Measurements from ENCODE around the gene GP9. TPM values are rescaled to one million over a fixed set of nuclear protein-coding genes. Genes with fewer than 3 reads are reported as not detected.
"Not testable (repeated sequence)": the region's sequence is repeated elsewhere in the genome, so short reads cannot be mapped to it uniquely, and the experiment has no call there.

GP9 gene
- total RNA-seq, 1 experiment from 2014 or later = not detected

DNA sequence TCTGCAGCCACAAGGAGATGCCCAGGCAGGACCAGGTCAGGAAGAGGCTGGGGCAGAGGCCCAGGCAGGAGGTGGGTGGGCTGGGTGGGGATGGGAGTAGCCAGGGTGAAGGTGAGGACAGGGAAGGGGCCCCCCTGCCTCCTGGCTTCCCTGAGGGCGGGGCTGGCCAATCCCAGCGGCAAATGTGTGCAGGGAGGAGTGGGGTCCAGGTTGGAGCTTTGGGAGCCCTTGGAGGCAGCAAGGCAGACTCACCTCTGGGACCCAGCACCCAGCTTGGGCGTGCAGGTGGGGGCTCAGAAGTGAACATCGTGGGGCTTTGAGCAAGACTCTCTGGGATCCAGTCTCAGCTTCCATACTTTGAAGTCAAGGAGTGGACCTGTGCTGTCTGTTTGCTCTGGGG is 25.2 kb downstream of the GP9 start:
- no peaks in the 10 kb centered on the region for H3K4me1 ChIP-seq (replicated peaks; ENCODE audit: insufficient read depth)
- no peak for DNase-seq
- BruUV-seq (replicated peaks) = no TSS peak
- H3K36me3 ChIP-seq (ENCODE audit: low read depth) = no peaks in the 10 kb centered on the region
- no peak overlapping the region for H2AFZ ChIP-seq
- H3K4me2 ChIP-seq = no peak overlapping the region
- H3K27ac ChIP-seq = no peak overlapping the region
- TF ChIP-seq EZH2 (IDR thresholded peaks at IDR 0.05; ENCODE audit: low read depth) = no peak
- TF ChIP-seq, protein P1, sequence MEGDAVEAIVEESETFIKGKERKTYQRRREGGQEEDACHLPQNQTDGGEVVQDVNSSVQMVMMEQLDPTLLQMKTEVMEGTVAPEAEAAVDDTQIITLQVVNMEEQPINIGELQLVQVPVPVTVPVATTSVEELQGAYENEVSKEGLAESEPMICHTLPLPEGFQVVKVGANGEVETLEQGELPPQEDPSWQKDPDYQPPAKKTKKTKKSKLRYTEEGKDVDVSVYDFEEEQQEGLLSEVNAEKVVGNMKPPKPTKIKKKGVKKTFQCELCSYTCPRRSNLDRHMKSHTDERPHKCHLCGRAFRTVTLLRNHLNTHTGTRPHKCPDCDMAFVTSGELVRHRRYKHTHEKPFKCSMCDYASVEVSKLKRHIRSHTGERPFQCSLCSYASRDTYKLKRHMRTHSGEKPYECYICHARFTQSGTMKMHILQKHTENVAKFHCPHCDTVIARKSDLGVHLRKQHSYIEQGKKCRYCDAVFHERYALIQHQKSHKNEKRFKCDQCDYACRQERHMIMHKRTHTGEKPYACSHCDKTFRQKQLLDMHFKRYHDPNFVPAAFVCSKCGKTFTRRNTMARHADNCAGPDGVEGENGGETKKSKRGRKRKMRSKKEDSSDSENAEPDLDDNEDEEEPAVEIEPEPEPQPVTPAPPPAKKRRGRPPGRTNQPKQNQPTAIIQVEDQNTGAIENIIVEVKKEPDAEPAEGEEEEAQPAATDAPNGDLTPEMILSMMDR (conservative IDR thresholded peaks at IDR 0.05) = no peak
- H3K9me3 ChIP-seq (ENCODE audit: insufficient read depth, low read depth) = no peaks in the 10 kb centered on the region
- ChIA-PET CTCF (interaction anchor here (0.6 kb wide), 1 partner anchor 58 kb away, joined by 6 read pairs; no protein-coding TSS in a partner anchor), POLR2A (ENCODE audit: unreplicated experiment) (no interaction called here)
- H3K4me3 ChIP-seq = no peak overlapping the region
- intact Hi-C loops (cut with micrococcal nuclease; ENCODE audit: unreplicated experiment) = no loop called here
- peaks cover 4% of the 10 kb centered on the region; the same call in 1 of the 2 replicates for H4K20me1 ChIP-seq (ENCODE audit: insufficient read depth)
- H3F3A ChIP-seq (ENCODE audit: insufficient read depth, low read depth) = no peaks in the 10 kb centered on the region
- H3K9me2 ChIP-seq (ENCODE audit: insufficient read depth) = no peaks in the 10 kb centered on the region
- no peaks in the 10 kb centered on the region for H3K27me3 ChIP-seq (ENCODE audit: insufficient read depth, low read depth)
- H3K79me2 ChIP-seq (ENCODE audit: low read depth) = no peaks in the 10 kb centered on the region

DNA sequence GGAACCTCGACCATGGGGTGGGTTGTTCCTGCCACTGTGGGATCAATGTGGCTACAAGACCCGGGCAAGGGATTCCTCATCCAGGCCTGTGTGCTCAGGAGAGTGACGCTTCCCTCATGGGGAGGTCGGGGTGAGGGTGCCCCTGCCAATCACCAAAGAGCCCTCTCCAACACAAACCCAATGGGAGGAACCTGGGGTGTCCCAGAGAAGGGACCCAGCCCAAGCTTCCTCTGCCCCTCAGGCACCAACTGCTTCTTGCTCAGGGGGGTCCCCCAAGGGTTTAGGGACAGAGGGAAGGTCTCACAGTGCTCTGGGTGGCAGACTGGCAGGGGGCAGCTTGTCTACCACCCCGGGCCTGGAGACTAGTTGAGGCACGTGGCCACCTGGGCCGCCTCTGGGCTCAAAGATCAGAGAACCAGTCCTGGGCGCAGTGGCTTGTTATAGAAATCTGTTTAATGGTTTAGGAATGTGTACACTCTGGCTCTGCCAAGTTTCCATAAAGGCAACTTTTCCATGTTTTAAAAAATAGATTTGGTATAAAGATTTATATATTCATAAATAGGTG is 26.6 kb downstream of the GP9 start:
- Histone ChIP-seq H3K36me3 (ENCODE audit: low read depth) (peaks cover 2% of the 10 kb centered on the region; the same call in 1 of the 2 replicates), H3K4me2 (no peak overlapping the region), H3K9me2 (ENCODE audit: insufficient read depth) (no peaks in the 10 kb centered on the region), H3K4me3 (no peak overlapping the region), H3K4me1 (replicated peaks; ENCODE audit: insufficient read depth) (no peaks in the 10 kb centered on the region), H2AFZ (no peak overlapping the region), H4K20me1 (ENCODE audit: insufficient read depth) (peaks cover 4% of the 10 kb centered on the region; the same call in 1 of the 2 replicates), H3K79me2 (ENCODE audit: low read depth) (no peaks in the 10 kb centered on the region), H3K27ac (no peak overlapping the region), H3K9me3 (ENCODE audit: insufficient read depth, low read depth) (no peaks in the 10 kb centered on the region), H3F3A (ENCODE audit: insufficient read depth, low read depth) (no peaks in the 10 kb centered on the region), H3K27me3 (ENCODE audit: insufficient read depth, low read depth) (no peaks in the 10 kb centered on the region)
- intact Hi-C loops (cut with micrococcal nuclease; ENCODE audit: unreplicated experiment) = no loop called here
- no peak for DNase-seq
- CTCF ChIA-PET = no interaction called here
- BruUV-seq (replicated peaks) = no TSS peak
- TF ChIP-seq EZH2 (IDR thresholded peaks at IDR 0.05; ENCODE audit: low read depth) = no peak
- TF ChIP-seq, protein P1 (conservative IDR thresholded peaks at IDR 0.05) = no peak
- POLR2A ChIA-PET (ENCODE audit: unreplicated experiment) = no interaction called here

DNA sequence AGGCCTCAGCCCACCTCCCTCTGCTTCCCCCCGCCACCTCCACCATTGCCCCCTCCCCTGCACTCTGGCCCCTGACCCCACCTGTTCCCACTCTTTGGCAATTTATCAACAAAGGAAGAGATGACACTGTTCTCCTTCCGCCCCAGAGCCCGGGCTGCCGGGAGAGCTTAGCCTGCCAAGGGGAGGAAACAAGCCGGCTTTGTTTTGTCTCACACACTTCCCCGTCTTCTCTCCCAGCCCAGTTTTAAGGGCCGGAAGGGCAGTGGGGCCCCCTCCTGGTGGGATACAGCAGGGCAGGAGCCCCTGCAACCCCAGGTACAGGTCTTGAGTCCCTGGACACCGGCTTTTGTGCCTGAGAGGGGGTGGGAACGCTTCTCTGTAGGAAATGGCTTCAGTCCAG is 27.3 kb downstream of the GP9 start:
- H3K27me3 ChIP-seq (ENCODE audit: insufficient read depth, low read depth); CTCF ChIA-PET; BruUV-seq (replicated peaks); H3K4me2 ChIP-seq; H3K9me2 ChIP-seq (ENCODE audit: insufficient read depth); H3K4me3 ChIP-seq; H3K36me3 ChIP-seq (ENCODE audit: low read depth); H3F3A ChIP-seq (ENCODE audit: insufficient read depth, low read depth); POLR2A ChIA-PET (ENCODE audit: unreplicated experiment); H3K9me3 ChIP-seq (ENCODE audit: insufficient read depth, low read depth); H4K20me1 ChIP-seq (ENCODE audit: insufficient read depth); intact Hi-C loops (cut with micrococcal nuclease; ENCODE audit: unreplicated experiment); H3K79me2 ChIP-seq (ENCODE audit: low read depth); H3K27ac ChIP-seq; H3K4me1 ChIP-seq (replicated peaks; ENCODE audit: insufficient read depth); H2AFZ ChIP-seq: not testable (repeated sequence)
- DNase-seq = peak in 1 of 2 experiments; percentile 28

DNA sequence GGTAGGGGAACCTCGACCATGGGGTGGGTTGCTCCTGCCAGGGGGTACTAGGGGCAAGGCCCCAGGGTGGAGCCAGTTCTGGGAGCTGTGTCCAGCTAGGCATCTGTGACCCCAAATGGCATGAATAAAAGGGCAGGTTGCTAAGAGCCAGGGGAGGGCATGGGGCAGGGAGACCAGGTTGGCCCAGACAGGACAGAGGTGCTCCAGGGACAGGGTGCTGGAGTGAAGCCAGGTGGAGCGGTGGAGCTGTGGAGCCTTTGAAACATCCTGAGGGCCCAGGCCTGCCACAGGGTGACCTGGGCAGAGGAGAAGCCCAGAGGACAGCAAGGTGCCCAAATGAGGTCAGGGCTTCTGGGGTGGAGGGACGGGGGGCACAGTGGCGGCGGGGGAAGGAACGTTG is 27.7 kb downstream of the GP9 start:
- POLR2A ChIA-PET (ENCODE audit: unreplicated experiment); H3K4me1 ChIP-seq (replicated peaks; ENCODE audit: insufficient read depth); BruUV-seq (replicated peaks); CTCF ChIA-PET; intact Hi-C loops (cut with micrococcal nuclease; ENCODE audit: unreplicated experiment); H4K20me1 ChIP-seq (ENCODE audit: insufficient read depth); H3K4me3 ChIP-seq; H3K4me2 ChIP-seq; DNase-seq; H3K9me2 ChIP-seq (ENCODE audit: insufficient read depth); H3K79me2 ChIP-seq (ENCODE audit: low read depth); H2AFZ ChIP-seq; H3K27me3 ChIP-seq (ENCODE audit: insufficient read depth, low read depth); H3K9me3 ChIP-seq (ENCODE audit: insufficient read depth, low read depth); H3K36me3 ChIP-seq (ENCODE audit: low read depth); H3K27ac ChIP-seq; H3F3A ChIP-seq (ENCODE audit: insufficient read depth, low read depth): not testable (repeated sequence)
